WTC11 (cell line): ENCODE results near the gene UTF1. TPM values are rescaled to one million over a fixed set of nuclear protein-coding genes. Genes with fewer than 3 reads are reported as not detected.

Experiments used
- ATAC-seq: fragments of 200-7000 bp; cut with Tn5 transposase; 2 replicates; pipeline ENCODE4 v1.10.0; 2021; ENCODE audit warnings: mild to moderate bottlenecking, moderate library complexity
- CTCF ChIA-PET: fragments of 300-600 bp; sonication (Branson Sonifier 250); formaldehyde crosslinking; loops from one replicate; lab custom pipeline; 2021; ENCODE audit warnings: antibody characterized with exemption; lab: Charles Lee
- POLR2A ChIA-PET: fragments of 350-600 bp; sonication (Branson Sonifier 250); formaldehyde crosslinking; loops from one replicate; lab custom pipeline; 2021; ENCODE audit warnings: antibody characterized with exemption; lab: Charles Lee
- DNase-seq: peaks from one replicate; pipeline ENCODE4 v3.0.0; 2021; ENCODE audit warnings: low spot score
- H3K27ac Mint-ChIP-seq: 2 replicates; pipeline ENCODE4 v1.8.0; 2021; ENCODE audit warnings: mixed read lengths
- H3K27me3 Mint-ChIP-seq: 2 replicates; pipeline ENCODE4 v1.8.0; 2021; ENCODE audit warnings: low read depth, mild to moderate bottlenecking, moderate library complexity, mixed read lengths
- H3K36me3 Mint-ChIP-seq: 2 replicates; pipeline ENCODE4 v1.8.0; 2021; ENCODE audit warnings: mixed read lengths
- H3K4me1 Mint-ChIP-seq: 2 replicates; pipeline ENCODE4 v1.8.0; 2022; ENCODE audit warnings: mixed read lengths
- H3K4me3 Mint-ChIP-seq: 2 replicates; pipeline ENCODE4 v1.8.0; 2021; ENCODE audit warnings: mild to moderate bottlenecking, moderate library complexity, mixed read lengths
- H3K9me3 Mint-ChIP-seq: 2 replicates; pipeline ENCODE4 v1.8.0; 2021; ENCODE audit warnings: mixed read lengths
- CREB1 ChIP-seq: sonication (generic); formaldehyde crosslinking; IDR thresholded peaks from 2 replicates; pipeline ENCODE4 v1.8.0; 2023; ENCODE audit warnings: mild to moderate bottlenecking, missing genetic modification reagents
- FOXJ3 ChIP-seq: sonication (generic); formaldehyde crosslinking; IDR thresholded peaks from 2 replicates; pipeline ENCODE4 v1.9.0; 2021; ENCODE audit warnings: missing genetic modification reagents, mild to moderate bottlenecking, borderline replicate concordance
- TCF7 ChIP-seq: sonication (generic); formaldehyde crosslinking; IDR thresholded peaks from 2 replicates; pipeline ENCODE4 v1.8.0; 2022; ENCODE audit warnings: mild to moderate bottlenecking, low read depth, missing genetic modification reagents, moderate library complexity
- TP53 ChIP-seq: sonication (generic); formaldehyde crosslinking; IDR thresholded peaks from 2 replicates; pipeline ENCODE4 v1.8.1; 2023; ENCODE audit warnings: mild to moderate bottlenecking, missing genetic modification reagents
- ZNF138 ChIP-seq: sonication (generic); formaldehyde crosslinking; conservative IDR thresholded peaks from 2 replicates; pipeline ENCODE4 v1.8.1; 2022; ENCODE audit warnings: mild to moderate bottlenecking, moderate library complexity, missing genetic modification reagents
- ZNF219 ChIP-seq: sonication (generic); formaldehyde crosslinking; IDR thresholded peaks from 2 replicates; pipeline ENCODE4 v1.8.0; 2023; ENCODE audit warnings: missing genetic modification reagents, mild to moderate bottlenecking, borderline replicate concordance
- total RNA-seq: library from RNA; stranded (reverse); gene quantifications from 3 replicates; pipeline ENCODE4 v1.2.3, GENCODE V29; 2021
- TF ChIP-seq, protein P1 (sequence below): sonication (generic); formaldehyde crosslinking; IDR thresholded peaks from 2 replicates; pipeline ENCODE4 v1.8.1; 2022; ENCODE audit warnings: low read depth, mild to moderate bottlenecking, moderate library complexity, missing genetic modification reagents, borderline replicate concordance
- TF ChIP-seq, protein P2 (sequence below): sonication (generic); formaldehyde crosslinking; IDR thresholded peaks from 2 replicates; pipeline ENCODE4 v1.8.0; 2022; ENCODE audit warnings: mild to moderate bottlenecking, missing genetic modification reagents
- TF ChIP-seq, protein P3 (sequence below): fragments of 250-450 bp; sonication (Bioruptor Pico); IDR thresholded peaks from 2 replicates; pipeline ENCODE4 v1.9.0; 2021; ENCODE audit warnings: mild to moderate bottlenecking
- TF ChIP-seq, protein P4 (sequence below): sonication (generic); formaldehyde crosslinking; IDR thresholded peaks from 2 replicates; pipeline ENCODE4 v1.8.0; 2022; ENCODE audit warnings: mild to moderate bottlenecking, missing genetic modification reagents
- TF ChIP-seq, protein P5 (sequence below): sonication (generic); formaldehyde crosslinking; conservative IDR thresholded peaks from 2 replicates; pipeline ENCODE4 v1.8.1; 2023; ENCODE audit warnings: mild to moderate bottlenecking, low read depth, missing genetic modification reagents, moderate library complexity
- TF ChIP-seq, protein P6 (sequence below): sonication (generic); formaldehyde crosslinking; IDR thresholded peaks from 2 replicates; pipeline ENCODE4 v1.8.1; 2023; ENCODE audit warnings: mild to moderate bottlenecking, missing genetic modification reagents

The UTF1 gene
- total RNA-seq, 1 experiment from 2014 or later, result 196 TPM

DNA sequence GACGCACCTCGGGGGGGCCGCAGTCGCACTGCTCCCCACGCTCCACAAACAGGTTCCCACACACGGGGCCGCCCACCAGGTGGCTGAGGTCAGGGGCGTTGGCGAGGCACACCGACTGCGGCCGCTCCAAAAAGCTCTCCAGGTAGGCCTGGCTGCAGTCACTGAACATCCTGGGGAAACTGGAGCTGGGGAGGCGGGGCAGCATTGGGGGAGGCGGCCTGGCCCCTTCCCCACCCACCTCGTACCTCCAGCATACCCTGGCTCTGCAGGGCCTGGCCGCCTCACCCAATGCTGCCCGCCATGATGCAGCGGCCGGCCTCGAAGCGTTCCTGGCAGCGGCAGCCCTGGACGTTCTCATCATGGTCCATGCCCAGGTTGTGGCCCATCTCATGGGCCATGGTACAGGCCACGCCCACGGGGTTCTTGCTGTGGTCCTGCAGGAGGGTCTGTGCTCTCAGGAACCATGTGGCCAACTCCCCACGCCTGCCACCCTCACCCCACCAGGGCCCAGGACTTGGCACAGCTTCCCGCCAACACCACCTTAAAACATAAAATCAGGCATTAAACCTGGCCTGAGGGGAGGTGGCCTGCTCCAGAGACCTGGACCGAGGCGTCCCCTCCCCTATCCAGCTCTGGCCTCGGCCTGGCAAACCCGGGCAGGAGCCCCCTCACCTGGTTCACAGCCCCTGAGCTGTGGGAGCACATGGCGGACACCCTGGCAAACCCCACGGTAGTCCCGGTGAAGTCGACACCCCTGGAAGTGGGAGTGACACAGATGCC is 41.7 kb downstream of the UTF1 start (continued):
- TF ChIP-seq, protein P1, sequence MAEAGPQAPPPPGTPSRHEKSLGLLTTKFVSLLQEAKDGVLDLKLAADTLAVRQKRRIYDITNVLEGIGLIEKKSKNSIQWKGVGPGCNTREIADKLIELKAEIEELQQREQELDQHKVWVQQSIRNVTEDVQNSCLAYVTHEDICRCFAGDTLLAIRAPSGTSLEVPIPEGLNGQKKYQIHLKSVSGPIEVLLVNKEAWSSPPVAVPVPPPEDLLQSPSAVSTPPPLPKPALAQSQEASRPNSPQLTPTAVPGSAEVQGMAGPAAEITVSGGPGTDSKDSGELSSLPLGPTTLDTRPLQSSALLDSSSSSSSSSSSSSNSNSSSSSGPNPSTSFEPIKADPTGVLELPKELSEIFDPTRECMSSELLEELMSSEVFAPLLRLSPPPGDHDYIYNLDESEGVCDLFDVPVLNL (CRISPR knock-in tag), result no peak
- no peak for TF ChIP-seq ZNF219 (CRISPR knock-in tag)
- TF ChIP-seq, protein P2, sequence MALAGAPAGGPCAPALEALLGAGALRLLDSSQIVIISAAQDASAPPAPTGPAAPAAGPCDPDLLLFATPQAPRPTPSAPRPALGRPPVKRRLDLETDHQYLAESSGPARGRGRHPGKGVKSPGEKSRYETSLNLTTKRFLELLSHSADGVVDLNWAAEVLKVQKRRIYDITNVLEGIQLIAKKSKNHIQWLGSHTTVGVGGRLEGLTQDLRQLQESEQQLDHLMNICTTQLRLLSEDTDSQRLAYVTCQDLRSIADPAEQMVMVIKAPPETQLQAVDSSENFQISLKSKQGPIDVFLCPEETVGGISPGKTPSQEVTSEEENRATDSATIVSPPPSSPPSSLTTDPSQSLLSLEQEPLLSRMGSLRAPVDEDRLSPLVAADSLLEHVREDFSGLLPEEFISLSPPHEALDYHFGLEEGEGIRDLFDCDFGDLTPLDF, result no peak

DNA sequence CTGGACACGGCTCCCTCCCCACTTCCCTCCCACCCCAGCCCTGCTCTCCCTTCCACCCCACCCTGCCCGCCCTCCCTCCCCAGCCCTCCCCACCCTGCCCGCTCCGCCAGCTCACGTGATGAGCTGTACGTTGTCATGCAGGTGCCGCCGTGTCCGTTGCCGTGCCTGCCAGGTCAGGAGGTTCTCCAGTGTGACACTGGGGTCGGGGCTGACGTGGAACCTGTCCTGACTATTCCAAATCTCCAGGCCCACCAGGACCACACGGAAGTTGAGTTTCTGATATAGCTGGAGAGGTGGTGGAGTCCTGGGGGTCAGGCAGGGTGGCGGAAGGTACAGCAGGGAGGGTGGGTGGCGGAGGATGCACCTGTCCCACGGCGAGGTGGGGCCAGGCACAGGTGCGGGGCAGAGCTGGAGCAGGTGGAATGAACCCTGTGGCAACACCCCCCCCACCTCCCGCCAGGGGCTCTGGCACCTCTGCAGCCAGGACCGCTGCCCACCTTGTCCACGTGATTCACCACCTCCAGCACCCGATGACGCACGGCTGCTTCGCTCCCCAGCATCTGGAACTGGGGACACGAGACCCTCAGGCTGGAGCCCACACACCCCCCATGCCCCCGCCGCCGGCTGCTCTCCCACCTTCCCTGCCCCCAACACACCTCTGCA is 42.4 kb downstream of the UTF1 start:
- Mint-ChIP-seq H3K4me1 (peaks cover 6% of the 10 kb centered on the region; the same call in 1 of the 2 replicates), H3K27ac (no peak overlapping the region), H3K4me3 (no peak overlapping the region), H3K36me3 (no peaks in the 10 kb centered on the region), H3K27me3 (no peaks in the 10 kb centered on the region), H3K9me3 (no peaks in the 10 kb centered on the region)
- no peak for DNase-seq
- ChIA-PET POLR2A (no interaction called here), CTCF (no interaction called here)
- no peak for TF ChIP-seq TP53 (CRISPR knock-in tag)
- TF ChIP-seq, protein P3, sequence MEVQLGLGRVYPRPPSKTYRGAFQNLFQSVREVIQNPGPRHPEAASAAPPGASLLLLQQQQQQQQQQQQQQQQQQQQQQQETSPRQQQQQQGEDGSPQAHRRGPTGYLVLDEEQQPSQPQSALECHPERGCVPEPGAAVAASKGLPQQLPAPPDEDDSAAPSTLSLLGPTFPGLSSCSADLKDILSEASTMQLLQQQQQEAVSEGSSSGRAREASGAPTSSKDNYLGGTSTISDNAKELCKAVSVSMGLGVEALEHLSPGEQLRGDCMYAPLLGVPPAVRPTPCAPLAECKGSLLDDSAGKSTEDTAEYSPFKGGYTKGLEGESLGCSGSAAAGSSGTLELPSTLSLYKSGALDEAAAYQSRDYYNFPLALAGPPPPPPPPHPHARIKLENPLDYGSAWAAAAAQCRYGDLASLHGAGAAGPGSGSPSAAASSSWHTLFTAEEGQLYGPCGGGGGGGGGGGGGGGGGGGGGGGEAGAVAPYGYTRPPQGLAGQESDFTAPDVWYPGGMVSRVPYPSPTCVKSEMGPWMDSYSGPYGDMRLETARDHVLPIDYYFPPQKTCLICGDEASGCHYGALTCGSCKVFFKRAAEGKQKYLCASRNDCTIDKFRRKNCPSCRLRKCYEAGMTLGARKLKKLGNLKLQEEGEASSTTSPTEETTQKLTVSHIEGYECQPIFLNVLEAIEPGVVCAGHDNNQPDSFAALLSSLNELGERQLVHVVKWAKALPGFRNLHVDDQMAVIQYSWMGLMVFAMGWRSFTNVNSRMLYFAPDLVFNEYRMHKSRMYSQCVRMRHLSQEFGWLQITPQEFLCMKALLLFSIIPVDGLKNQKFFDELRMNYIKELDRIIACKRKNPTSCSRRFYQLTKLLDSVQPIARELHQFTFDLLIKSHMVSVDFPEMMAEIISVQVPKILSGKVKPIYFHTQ, result no peak
- no peak for TF ChIP-seq FOXJ3 (CRISPR knock-in tag)
- TF ChIP-seq, protein P4, sequence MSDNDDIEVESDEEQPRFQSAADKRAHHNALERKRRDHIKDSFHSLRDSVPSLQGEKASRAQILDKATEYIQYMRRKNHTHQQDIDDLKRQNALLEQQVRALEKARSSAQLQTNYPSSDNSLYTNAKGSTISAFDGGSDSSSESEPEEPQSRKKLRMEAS (CRISPR knock-in tag), result no peak
- TF ChIP-seq ZNF138, result no peak
- no peak for TF ChIP-seq TCF7 (CRISPR knock-in tag)
- TF ChIP-seq, protein P5, sequence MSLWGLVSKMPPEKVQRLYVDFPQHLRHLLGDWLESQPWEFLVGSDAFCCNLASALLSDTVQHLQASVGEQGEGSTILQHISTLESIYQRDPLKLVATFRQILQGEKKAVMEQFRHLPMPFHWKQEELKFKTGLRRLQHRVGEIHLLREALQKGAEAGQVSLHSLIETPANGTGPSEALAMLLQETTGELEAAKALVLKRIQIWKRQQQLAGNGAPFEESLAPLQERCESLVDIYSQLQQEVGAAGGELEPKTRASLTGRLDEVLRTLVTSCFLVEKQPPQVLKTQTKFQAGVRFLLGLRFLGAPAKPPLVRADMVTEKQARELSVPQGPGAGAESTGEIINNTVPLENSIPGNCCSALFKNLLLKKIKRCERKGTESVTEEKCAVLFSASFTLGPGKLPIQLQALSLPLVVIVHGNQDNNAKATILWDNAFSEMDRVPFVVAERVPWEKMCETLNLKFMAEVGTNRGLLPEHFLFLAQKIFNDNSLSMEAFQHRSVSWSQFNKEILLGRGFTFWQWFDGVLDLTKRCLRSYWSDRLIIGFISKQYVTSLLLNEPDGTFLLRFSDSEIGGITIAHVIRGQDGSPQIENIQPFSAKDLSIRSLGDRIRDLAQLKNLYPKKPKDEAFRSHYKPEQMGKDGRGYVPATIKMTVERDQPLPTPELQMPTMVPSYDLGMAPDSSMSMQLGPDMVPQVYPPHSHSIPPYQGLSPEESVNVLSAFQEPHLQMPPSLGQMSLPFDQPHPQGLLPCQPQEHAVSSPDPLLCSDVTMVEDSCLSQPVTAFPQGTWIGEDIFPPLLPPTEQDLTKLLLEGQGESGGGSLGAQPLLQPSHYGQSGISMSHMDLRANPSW, result no peak
- TF ChIP-seq, protein P1 (CRISPR knock-in tag), result no peak
- TF ChIP-seq, protein P6, sequence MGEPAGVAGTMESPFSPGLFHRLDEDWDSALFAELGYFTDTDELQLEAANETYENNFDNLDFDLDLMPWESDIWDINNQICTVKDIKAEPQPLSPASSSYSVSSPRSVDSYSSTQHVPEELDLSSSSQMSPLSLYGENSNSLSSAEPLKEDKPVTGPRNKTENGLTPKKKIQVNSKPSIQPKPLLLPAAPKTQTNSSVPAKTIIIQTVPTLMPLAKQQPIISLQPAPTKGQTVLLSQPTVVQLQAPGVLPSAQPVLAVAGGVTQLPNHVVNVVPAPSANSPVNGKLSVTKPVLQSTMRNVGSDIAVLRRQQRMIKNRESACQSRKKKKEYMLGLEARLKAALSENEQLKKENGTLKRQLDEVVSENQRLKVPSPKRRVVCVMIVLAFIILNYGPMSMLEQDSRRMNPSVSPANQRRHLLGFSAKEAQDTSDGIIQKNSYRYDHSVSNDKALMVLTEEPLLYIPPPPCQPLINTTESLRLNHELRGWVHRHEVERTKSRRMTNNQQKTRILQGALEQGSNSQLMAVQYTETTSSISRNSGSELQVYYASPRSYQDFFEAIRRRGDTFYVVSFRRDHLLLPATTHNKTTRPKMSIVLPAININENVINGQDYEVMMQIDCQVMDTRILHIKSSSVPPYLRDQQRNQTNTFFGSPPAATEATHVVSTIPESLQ (CRISPR knock-in tag), result no peak
- no peak for TF ChIP-seq CREB1
- no peak for ATAC-seq
